GM18870 (cell line): ENCODE measurements around the gene SPATA2.

Experiments
- ATAC-seq: cut with Tn5 transposase; IDR thresholded peaks from one replicate; pipeline ENCODE4 v1.9.1; 2021; ENCODE audit warnings: moderate library complexity; ENCODE audit not compliant: unreplicated experiment

The SPATA2 gene

GRCh38 chr20:49935746-49936152 lies 20.4 kb upstream of the SPATA2 start:
- no peak for ATAC-seq

- no peak for ATAC-seq
These were observed 13.8 kb upstream of the SPATA2 start for GRCh38 chr20:49929142-49929494.

GRCh38 chr20:49928411-49929141 lies 13.2 kb upstream of the SPATA2 start:
- no peak for ATAC-seq

GRCh38 chr20:49925901-49926454 lies 10.6 kb upstream of the SPATA2 start:
- no peak for ATAC-seq

- ATAC-seq: no peak
These were observed 8.9 kb upstream of the SPATA2 start for GRCh38 chr20:49924247-49924646.

GRCh38 chr20:49919461-49919860 lies 4.1 kb upstream of the SPATA2 start:
- ATAC-seq: no peak

- no peak for ATAC-seq
These were observed 3.7 kb upstream of the SPATA2 start for GRCh38 chr20:49919009-49919408.

- ATAC-seq: no peak
These were observed 3.1 kb upstream of the SPATA2 start for GRCh38 chr20:49918446-49918845.

GRCh38 chr20:49916146-49917002 lies 1.0 kb upstream of the SPATA2 start:
- ATAC-seq: no peak

- peak; percentile 31 for ATAC-seq
These were observed 280 bp downstream of the SPATA2 start for GRCh38 chr20:49915118-49915379.

GRCh38 chr20:49914310-49915117 lies 815 bp downstream of the SPATA2 start:
- ATAC-seq: peak; percentile 21

- no peak for ATAC-seq
These were observed 1.8 kb downstream of the SPATA2 start for GRCh38 chr20:49913399-49914047.

- ATAC-seq: no peak
These were observed 5.0 kb downstream of the SPATA2 start for GRCh38 chr20:49910340-49910706.

GRCh38 chr20:49909499-49910339 lies 5.6 kb downstream of the SPATA2 start:
- ATAC-seq: no peak

- no peak for ATAC-seq
These were observed 7.1 kb downstream of the SPATA2 start for GRCh38 chr20:49908258-49908565.

- no peak for ATAC-seq
These were observed 7.7 kb downstream of the SPATA2 start for GRCh38 chr20:49907405-49908257.

GRCh38 chr20:49906615-49907154 lies 8.6 kb downstream of the SPATA2 start:
- no peak for ATAC-seq

- no peak for ATAC-seq
These were observed 9.2 kb downstream of the SPATA2 start for GRCh38 chr20:49906101-49906604.
